Tibial artery (tissue), 4 donors: ENCODE results near the gene DYNLT2B.

ENCODE experiments used
- DNase-seq, 2 donors: peaks; one replicate each; pipeline ENCODE4 v3.0.0-alpha.2; 2019
- H3K27ac ChIP-seq, 2 donors: fragments of 200-600 bp; sonication (generic) in 1 of 2; 1 replicate in 1 of 2; 2 replicates in 1 of 2; pipeline ENCODE4 v1.5.1; 2018 to 2019; ENCODE audit warnings: mild to moderate bottlenecking in 1 of 2
- H3K27me3 ChIP-seq, 2 donors: fragments of 200-600 bp; sonication (generic) in 1 of 2; one replicate each; pipeline versions ENCODE4 v1.5.1 to v1.6.0; 2016 to 2019
- H3K36me3 ChIP-seq, 3 donors: fragments of 200-600 bp; sonication (generic) in 2 of 3; one replicate each; pipeline ENCODE4 v1.5.1; 2016 to 2019; ENCODE audit warnings: mild to moderate bottlenecking in 2 of 3
- H3K4me1 ChIP-seq, 4 donors: fragments of 200-600 bp; sonication (generic) in 2 of 4; 1 replicate in 3 of 4; 2 replicates in 1 of 4; pipeline ENCODE4 v1.5.1; 2016 to 2019
- H3K4me3 ChIP-seq, 2 donors: fragments of 200-600 bp; sonication (generic) in 1 of 2; 1 replicate in 1 of 2; 2 replicates in 1 of 2; pipeline ENCODE4 v1.5.1; 2018 to 2019; ENCODE audit warnings: mild to moderate bottlenecking in 2 of 2
- H3K9me3 ChIP-seq, 3 donors: fragments of 200-600 bp; sonication (generic) in 1 of 3; one replicate each; pipeline ENCODE4 v1.5.1; 2016 to 2019
- intact Hi-C: fragments of 100-400 bp; cut with DNase I; formaldehyde crosslinking; loops from one replicate; pipeline ENCODE4 v1.15.0; 2023; ENCODE audit warnings: low total_unique reads
- TF ChIP-seq, protein P1 (sequence below), 2 experiments: fragments of 200-600 bp in 1 of 2; fragments of 450-650 bp in 1 of 2; IDR thresholded peaks; one replicate each; pipeline ENCODE4 v1.5.1; 2017 to 2019; ENCODE audit warnings: antibody characterized with exemption in 2 of 2, mild to moderate bottlenecking in 1 of 2, moderate library complexity in 1 of 2

DYNLT2B gene

DNA sequence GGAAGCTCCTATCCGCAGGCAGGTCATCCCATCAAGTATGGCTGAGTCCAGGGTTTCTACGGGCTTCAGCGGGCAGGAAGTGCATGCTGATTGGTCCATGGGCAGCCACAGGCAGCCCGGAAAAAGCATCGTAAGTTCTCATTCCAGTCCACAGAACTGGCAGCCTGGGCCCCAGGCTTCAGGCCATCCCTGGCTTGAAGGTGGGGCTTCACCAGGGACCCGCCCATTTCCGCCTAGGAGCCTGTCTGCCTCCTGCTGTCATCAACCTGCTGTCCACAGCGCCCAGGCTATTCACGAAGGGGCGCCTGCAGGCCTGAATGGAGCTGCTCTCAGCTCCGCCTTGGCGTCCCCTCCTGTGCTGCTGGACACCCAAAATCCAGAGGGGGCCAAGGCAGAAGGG is 44.4 kb downstream of the DYNLT2B start:
- H3K9me3 ChIP-seq: no peaks in the 10 kb centered on the region

DNA sequence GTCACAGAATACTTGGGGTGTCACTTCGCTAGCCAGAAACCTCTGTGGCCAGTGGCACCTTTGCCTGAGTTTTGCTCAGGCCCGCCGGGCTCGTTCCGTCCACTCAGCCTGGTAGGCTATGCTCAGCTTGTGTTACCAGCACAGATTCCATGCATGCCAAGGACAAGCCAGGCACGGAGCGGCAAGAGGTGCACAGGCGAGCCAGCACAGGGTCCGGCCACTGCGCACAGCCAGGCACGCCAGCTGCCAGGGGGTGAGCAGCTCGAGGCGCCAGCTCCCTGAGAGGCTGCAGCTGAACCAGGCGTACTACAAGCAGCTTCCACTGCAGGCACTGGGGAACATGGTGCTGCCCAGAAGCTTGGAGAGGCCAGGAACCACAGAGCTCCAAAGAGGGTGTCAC is 45.2 kb downstream of the DYNLT2B start:
- Histone ChIP-seq H3K27ac (no peak overlapping the region), H3K4me3 (no peak overlapping the region), H3K36me3 (peaks cover 7 to 40% (median 34%) of the 10 kb centered on the region in 3 donors), H3K27me3 (no peaks in the 10 kb centered on the region), H3K9me3 (no peaks in the 10 kb centered on the region), H3K4me1 (peaks cover 0 to 3% (median 0%) of the 10 kb centered on the region in 4 donors)
- intact Hi-C loops: no loop called here
- TF ChIP-seq, protein P1, sequence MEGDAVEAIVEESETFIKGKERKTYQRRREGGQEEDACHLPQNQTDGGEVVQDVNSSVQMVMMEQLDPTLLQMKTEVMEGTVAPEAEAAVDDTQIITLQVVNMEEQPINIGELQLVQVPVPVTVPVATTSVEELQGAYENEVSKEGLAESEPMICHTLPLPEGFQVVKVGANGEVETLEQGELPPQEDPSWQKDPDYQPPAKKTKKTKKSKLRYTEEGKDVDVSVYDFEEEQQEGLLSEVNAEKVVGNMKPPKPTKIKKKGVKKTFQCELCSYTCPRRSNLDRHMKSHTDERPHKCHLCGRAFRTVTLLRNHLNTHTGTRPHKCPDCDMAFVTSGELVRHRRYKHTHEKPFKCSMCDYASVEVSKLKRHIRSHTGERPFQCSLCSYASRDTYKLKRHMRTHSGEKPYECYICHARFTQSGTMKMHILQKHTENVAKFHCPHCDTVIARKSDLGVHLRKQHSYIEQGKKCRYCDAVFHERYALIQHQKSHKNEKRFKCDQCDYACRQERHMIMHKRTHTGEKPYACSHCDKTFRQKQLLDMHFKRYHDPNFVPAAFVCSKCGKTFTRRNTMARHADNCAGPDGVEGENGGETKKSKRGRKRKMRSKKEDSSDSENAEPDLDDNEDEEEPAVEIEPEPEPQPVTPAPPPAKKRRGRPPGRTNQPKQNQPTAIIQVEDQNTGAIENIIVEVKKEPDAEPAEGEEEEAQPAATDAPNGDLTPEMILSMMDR (IDR thresholded peaks at IDR 0.05): no peak
- no peak for DNase-seq

More for the DNA sequence above, 44.4 kb downstream of the DYNLT2B start:
- DNase-seq: no peak
- H3K4me1 ChIP-seq: peaks cover 0 to 2% (median 0%) of the 10 kb centered on the region in 4 donors
- peaks cover 7 to 31% (median 30%) of the 10 kb centered on the region in 3 donors for H3K36me3 ChIP-seq
- H3K27ac ChIP-seq: no peak overlapping the region
- no peaks in the 10 kb centered on the region for H3K27me3 ChIP-seq
- intact Hi-C loops: no loop called here
- TF ChIP-seq, protein P1 (IDR thresholded peaks at IDR 0.05): no peak
- H3K4me3 ChIP-seq: no peak overlapping the region

DNA sequence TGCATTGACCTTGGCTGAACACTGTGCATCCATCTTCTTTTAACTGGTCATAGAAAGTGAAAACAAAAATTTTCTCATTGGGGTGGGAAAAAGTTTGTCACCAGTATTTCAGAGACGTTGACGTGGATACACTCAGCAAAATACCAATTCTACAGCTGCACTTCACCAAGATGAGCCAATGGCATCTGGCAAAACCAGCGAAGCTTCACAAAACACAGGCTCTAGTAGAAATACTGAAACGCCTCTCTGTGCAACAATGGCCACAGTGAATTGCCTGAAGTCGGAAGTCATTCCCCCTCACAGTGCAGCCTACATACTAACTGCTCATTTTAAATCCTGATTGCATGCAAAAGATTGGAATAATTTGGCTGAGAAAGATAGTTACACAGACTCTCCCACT is 47.5 kb downstream of the DYNLT2B start:
- intact Hi-C loops: no loop called here
- no peak overlapping the region for H3K4me3 ChIP-seq
- no peak overlapping the region for H3K27ac ChIP-seq
- TF ChIP-seq, protein P1 (IDR thresholded peaks at IDR 0.05): no peak
- peaks cover 0 to 3% (median 0%) of the 10 kb centered on the region in 4 donors for H3K4me1 ChIP-seq
- no peaks in the 10 kb centered on the region for H3K9me3 ChIP-seq
- DNase-seq: no peak
- H3K36me3 ChIP-seq: peaks cover 19 to 62% (median 54%) of the 10 kb centered on the region in 3 donors
- no peaks in the 10 kb centered on the region for H3K27me3 ChIP-seq

DNA sequence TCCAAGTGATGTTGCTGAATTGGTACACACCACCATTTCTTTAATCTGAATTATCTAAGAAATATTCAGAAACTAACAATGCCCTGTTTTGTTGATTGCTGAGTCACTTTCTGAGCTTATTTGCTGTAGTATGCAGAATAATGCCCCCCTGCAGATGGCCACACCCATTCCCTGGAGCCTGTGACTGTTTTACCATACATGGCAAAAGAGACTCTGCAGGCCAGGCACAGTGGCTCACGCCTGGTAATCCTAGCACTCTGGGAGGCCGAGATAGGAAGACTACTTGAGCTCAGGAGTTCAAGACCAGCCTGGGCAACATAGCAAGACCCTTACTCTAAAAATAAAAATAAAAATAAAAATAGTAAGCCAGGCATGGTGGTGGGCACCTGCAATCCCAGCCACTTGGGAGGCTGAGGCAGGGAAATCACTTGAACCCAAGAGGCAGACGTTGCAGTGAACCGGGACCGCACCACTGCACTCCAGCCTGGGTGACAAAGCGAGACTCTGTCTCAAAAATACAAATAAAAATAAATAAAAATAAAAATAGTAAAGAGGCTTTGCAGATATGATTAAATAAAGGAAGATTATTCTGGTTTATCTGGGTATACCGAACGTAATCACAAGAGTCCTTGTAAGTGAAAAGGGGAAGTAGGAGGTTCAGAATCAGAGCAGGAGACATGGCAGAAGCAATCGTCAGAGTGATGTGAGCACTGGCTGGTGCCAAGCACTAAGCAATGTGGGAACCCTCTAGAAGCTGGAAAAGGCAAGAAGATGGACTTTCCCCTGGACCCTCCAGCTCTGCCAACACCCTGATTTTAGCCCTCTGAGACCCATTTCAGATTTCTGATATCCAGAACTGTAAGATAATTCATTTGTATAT is 49.5 kb downstream of the DYNLT2B start:
- DNase-seq: no peak
- no peaks in the 10 kb centered on the region for H3K27me3 ChIP-seq
- TF ChIP-seq, protein P1 (IDR thresholded peaks at IDR 0.05): no peak
- intact Hi-C loops: no loop called here
- H3K9me3 ChIP-seq: no peaks in the 10 kb centered on the region
- H3K4me3 ChIP-seq: no peak overlapping the region
- no peak overlapping the region for H3K27ac ChIP-seq
- peaks cover 24 to 75% (median 50%) of the 10 kb centered on the region in 3 donors for H3K36me3 ChIP-seq
- H3K4me1 ChIP-seq: peaks cover 0 to 3% (median 0%) of the 10 kb centered on the region in 4 donors

DNA sequence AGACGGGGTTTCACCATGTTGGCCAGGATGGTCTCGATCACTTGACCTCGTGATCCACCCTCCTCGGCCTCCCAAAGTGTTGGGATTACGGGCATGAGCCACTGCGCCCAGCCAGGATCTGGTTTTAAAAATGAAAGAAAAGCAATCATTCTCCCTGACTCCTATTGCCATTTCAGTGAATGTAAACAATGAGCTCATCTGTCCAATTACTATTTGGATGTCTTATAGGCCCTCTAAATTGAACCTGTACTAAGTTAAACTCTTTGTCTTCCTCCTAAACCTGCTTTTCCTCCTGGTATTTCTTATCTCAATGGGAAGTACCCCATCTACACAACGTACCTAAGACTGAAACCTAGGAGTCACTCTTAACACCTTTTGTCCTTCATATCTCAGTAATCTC is 54.2 kb downstream of the DYNLT2B start:
- Histone ChIP-seq H3K9me3 (no peaks in the 10 kb centered on the region), H3K27ac (no peak overlapping the region), H3K36me3 (peaks cover 18 to 71% (median 44%) of the 10 kb centered on the region in 3 donors), H3K4me1 (peaks cover 0 to 3% (median 0%) of the 10 kb centered on the region in 4 donors), H3K4me3 (no peak overlapping the region), H3K27me3 (no peaks in the 10 kb centered on the region)
- intact Hi-C loops: no loop called here
- DNase-seq: no peak
- TF ChIP-seq, protein P1 (IDR thresholded peaks at IDR 0.05): no peak
